HUES48 (cell line): ENCODE measurements around the gene SP3.

Source experiments
- H3K27ac ChIP-seq: one replicate; pipeline ENCODE4 v1.7.0; 2013; ENCODE audit warnings: low read depth, low read length, inconsistent platforms
- H3K27me3 ChIP-seq: 2 replicates; pipeline ENCODE4 v1.6.1; 2013; ENCODE audit warnings: mild to moderate bottlenecking, low read length; ENCODE audit not compliant: control insufficient read depth, insufficient read depth
- H3K36me3 ChIP-seq: 2 replicates; pipeline ENCODE4 v1.6.1; 2013; ENCODE audit warnings: low read length; ENCODE audit not compliant: control insufficient read depth, insufficient read depth
- H3K4me1 ChIP-seq: 2 replicates; pipeline ENCODE4 v1.6.1; 2013; ENCODE audit warnings: mild to moderate bottlenecking, low read length; ENCODE audit not compliant: control insufficient read depth, insufficient read depth
- H3K4me3 ChIP-seq: 2 replicates; pipeline ENCODE4 v1.5.1; 2013; ENCODE audit warnings: mild to moderate bottlenecking, low read depth, low read length
- H3K9ac ChIP-seq: 2 replicates; pipeline ENCODE4 v1.6.1; 2013; ENCODE audit warnings: mild to moderate bottlenecking, low read depth, low read length, moderate library complexity
- H3K9me3 ChIP-seq: 2 replicates; pipeline ENCODE4 v1.6.1; 2013; ENCODE audit warnings: low read length; ENCODE audit not compliant: control insufficient read depth, insufficient read depth

SP3 gene

DNA sequence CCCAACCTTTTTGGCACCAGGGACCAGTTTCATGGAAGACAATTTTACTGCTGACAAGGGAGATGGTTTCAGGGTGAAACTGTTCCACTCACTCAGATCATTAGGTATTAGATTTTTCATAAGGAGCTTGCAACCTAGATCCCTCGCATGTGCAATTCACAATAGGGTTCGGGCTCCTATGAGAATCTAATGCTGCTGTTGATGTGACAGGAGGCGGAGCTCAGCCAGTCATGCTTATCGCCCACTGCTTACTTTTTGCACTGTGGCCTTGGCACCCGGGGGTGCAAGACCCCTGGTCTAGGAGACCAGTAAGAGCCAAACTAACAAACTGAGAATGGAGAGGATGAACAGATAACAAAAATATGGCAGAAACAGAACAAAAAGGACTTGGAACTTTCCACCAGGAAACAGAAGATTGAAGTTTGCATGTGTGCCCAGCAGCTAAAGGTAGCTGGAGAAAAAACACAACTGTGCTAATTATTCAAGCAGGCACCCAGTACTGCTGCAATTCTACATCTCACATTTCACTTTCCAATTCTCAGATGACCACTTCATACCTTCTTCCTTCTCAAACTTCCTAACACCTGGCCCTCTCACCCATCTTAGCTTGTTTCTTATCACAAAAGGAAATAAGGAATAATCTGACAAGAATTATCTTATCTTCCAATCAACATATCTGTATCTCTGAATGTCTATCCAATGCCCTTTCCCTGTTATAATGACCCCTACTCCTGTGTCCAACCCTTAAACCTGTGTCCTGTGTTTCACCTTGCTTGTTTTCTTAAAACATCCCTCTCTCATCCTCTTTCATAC is 24.8 kb downstream of the SP3 start:
- H3K9me3 ChIP-seq = no peaks in the 10 kb centered on the region
- no peak overlapping the region for H3K27ac ChIP-seq
- H3K9ac ChIP-seq = no peak overlapping the region
- H3K27me3 ChIP-seq = no peaks in the 10 kb centered on the region
- no peak overlapping the region for H3K4me3 ChIP-seq
- peaks cover 32% of the 10 kb centered on the region for H3K4me1 ChIP-seq
- no peaks in the 10 kb centered on the region for H3K36me3 ChIP-seq

DNA sequence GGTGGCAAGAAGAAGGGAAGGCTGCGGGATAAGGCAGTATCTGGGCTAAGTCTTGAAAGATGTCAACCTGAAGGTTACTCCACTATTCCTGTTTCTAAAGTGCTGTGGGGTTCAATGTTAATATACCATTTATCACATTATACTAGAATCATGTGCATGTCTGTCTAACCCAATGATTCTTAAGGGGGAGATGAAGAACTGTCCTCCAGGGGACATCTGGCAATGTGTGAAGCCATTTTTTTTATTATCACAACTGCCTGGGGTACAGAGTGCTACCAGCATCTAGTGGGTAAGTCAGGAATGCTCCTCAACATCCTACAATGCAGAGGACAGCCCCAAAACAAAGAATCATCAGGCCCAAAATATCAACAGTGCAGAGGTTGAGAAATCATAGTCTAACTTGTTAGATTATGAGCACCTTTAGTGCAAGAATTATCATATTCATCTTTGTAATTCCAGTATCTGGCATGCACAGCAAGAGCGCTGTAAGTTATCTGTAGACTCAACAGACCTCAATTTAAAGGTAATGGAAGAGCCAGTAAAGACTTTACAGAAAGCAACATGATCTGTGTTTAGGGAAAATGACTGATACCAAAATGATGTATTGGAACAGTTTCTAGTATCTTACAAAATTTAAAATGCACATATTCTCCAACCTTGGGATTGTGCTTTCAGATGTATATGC is 26.3 kb downstream of the SP3 start:
- H3K4me3 ChIP-seq = no peak overlapping the region
- no peak overlapping the region for H3K27ac ChIP-seq
- peaks cover 32% of the 10 kb centered on the region for H3K4me1 ChIP-seq
- no peak overlapping the region for H3K9ac ChIP-seq
- no peaks in the 10 kb centered on the region for H3K27me3 ChIP-seq
- no peaks in the 10 kb centered on the region for H3K36me3 ChIP-seq
- no peaks in the 10 kb centered on the region for H3K9me3 ChIP-seq

DNA sequence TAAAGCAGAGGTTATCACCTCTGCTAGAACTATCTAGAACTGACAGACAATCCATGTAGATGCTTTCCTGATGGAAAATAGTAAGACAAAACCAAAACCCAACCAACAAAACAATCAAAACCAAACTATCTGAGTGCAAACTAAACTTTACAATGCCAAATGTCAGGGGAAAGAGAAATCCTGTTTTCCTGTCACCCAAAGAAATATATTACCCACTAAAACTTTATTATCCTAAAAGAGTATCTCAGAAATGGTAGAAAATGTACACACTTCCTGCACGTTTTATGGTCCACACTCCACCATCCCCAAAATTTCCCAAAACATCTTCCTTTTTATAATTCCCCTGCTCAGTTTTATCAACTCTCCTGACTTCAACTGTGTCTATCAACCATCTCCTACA is 29.9 kb downstream of the SP3 start:
- Histone ChIP-seq H3K9me3 (no peaks in the 10 kb centered on the region), H3K27ac (no peak overlapping the region), H3K4me1 (peaks cover 25% of the 10 kb centered on the region), H3K9ac (no peak overlapping the region), H3K4me3 (no peak overlapping the region), H3K36me3 (no peaks in the 10 kb centered on the region), H3K27me3 (no peaks in the 10 kb centered on the region)

DNA sequence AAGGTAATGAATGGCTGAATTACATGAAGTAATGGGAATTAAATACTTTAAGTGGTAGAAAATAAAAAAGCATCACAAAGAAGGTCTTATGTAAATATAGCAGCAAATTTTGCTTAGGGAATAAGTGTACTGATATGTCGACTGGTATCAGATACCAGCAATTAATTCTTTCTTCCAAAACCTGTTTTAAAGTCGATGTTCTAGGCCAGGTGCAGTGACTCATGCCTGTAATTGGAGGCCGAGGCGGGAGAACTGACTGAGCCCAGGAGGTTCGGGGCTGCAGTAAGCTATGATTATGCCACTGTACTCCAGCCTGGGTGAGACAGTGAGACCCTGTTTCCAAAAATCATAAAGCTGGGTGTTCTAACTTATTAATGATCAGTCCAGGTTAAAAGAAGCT is 30.3 kb downstream of the SP3 start:
- H3K36me3 ChIP-seq = no peaks in the 10 kb centered on the region
- no peak overlapping the region for H3K27ac ChIP-seq
- H3K4me3 ChIP-seq = no peak overlapping the region
- H3K27me3 ChIP-seq = no peaks in the 10 kb centered on the region
- no peaks in the 10 kb centered on the region for H3K9me3 ChIP-seq
- H3K9ac ChIP-seq = no peak overlapping the region
- peaks cover 23% of the 10 kb centered on the region for H3K4me1 ChIP-seq

DNA sequence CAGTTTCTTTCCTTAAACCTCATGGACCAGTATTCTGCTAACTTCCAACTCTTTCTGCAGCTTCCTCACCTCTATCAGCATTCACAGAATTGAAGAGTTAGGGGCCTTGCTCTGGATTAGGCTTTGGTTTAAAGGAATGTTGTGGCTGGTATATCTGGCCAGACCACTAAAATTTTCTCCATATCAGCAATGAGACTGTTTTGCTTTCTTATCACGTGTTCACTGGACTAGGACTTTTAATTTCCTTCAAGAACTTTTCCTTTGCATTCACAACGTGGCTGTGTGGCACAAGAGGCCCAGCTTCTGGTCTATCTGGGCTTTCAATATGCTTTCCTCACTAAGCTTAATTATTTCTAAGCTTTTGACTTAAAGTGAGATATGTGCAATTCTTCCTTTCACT is 33.4 kb downstream of the SP3 start:
- Histone ChIP-seq H3K36me3 (no peaks in the 10 kb centered on the region), H3K9ac (no peak overlapping the region)

DNA sequence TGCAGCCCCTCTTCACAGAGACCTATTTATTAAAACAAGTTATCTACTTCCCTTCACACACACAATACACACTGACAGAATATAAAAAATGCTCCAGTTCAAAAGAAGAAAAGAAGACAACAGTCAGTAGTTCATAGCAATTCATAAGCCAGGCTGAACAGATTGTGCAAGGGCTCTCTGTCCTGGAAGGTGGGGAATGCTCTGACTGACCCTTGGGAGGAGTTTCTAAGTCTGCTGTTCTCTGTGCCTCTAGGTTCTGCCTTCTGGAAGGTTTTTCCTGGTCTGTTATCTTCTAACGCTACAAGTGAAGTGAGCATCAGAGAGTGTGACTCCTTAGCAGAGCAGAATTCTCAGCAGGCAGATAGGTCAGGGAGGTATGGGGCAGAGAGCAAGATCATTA is 35.7 kb downstream of the SP3 start:
- Histone ChIP-seq H3K36me3 (no peaks in the 10 kb centered on the region), H3K9ac (no peak overlapping the region), H3K9me3 (no peaks in the 10 kb centered on the region), H3K27ac (no peak overlapping the region), H3K27me3 (no peaks in the 10 kb centered on the region), H3K4me1 (no peaks in the 10 kb centered on the region), H3K4me3 (no peak overlapping the region)

More for the DNA sequence above, 33.4 kb downstream of the SP3 start:
- no peaks in the 10 kb centered on the region for H3K9me3 ChIP-seq
- H3K27me3 ChIP-seq = no peaks in the 10 kb centered on the region
- H3K4me3 ChIP-seq = no peak overlapping the region
- H3K27ac ChIP-seq = no peak overlapping the region
- H3K4me1 ChIP-seq = peaks cover 5% of the 10 kb centered on the region; the same call in 1 of the 2 replicates

DNA sequence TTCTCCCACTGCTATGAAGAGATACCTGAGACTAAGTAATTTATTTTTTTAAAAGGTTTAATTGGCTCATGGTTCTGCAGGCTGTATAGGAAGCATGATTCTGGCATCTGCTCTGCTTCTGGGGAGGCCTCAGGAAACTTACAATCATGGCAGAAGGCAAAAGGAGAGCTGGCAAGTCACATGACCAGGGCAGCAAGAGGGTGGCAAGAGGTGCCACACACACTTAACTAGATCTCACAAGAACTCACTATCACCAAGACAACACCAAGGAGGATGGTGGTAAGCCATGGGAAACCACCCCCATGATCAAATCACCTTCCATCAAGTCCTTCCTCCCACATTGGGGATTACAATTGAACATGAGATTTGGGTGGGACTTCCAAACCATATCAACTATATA is 38.3 kb downstream of the SP3 start:
- no peaks in the 10 kb centered on the region for H3K9me3 ChIP-seq
- H3K27ac ChIP-seq = no peak overlapping the region
- no peak overlapping the region for H3K9ac ChIP-seq
- no peaks in the 10 kb centered on the region for H3K4me1 ChIP-seq
- no peak overlapping the region for H3K4me3 ChIP-seq
- no peaks in the 10 kb centered on the region for H3K36me3 ChIP-seq
- no peaks in the 10 kb centered on the region for H3K27me3 ChIP-seq

DNA sequence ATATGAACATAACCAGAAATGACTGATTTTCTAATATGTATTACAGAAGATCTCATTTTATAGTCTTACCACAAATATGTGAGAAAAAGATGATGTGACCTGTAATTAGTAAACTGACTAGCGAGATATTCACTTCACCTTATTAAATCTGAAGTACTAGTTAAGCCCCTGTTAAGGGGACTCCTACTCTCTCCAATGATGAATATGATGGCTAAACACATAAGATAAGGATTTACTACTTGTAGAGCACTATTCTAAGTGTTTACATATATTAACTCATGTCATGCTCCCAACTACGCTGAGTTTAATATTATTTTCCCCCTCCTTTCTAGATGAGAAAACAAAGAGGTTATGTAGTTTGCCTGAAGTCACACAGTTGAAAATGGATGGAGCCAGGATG is 40.9 kb downstream of the SP3 start:
- Histone ChIP-seq H3K9me3 (no peaks in the 10 kb centered on the region), H3K4me3 (no peak overlapping the region), H3K9ac (no peak overlapping the region), H3K36me3 (no peaks in the 10 kb centered on the region), H3K4me1 (no peaks in the 10 kb centered on the region), H3K27ac (no peak overlapping the region), H3K27me3 (no peaks in the 10 kb centered on the region)

DNA sequence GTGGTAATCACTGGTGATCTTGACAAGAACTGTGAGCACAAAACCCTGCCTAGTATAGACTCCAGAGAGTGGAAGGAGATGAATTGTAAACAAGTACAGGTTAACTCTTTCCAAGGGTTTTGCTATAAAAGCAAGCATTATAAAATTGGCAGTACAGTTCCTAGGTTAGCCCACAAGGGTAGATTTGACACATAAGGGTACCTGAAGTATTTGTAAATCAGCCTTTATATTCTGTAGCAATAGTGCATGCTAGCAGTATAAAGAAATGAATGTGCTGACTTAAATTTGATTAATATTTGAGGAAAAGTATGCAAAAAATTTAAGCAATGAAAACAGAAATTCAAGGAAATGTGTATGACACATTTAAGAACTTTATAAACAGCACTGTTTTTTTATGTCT is 42.4 kb downstream of the SP3 start:
- H3K4me1 ChIP-seq = no peaks in the 10 kb centered on the region
- H3K36me3 ChIP-seq = peaks cover 13% of the 10 kb centered on the region
- H3K27ac ChIP-seq = no peak overlapping the region
- H3K9ac ChIP-seq = no peak overlapping the region
- no peaks in the 10 kb centered on the region for H3K9me3 ChIP-seq
- H3K27me3 ChIP-seq = no peaks in the 10 kb centered on the region
- no peak overlapping the region for H3K4me3 ChIP-seq

DNA sequence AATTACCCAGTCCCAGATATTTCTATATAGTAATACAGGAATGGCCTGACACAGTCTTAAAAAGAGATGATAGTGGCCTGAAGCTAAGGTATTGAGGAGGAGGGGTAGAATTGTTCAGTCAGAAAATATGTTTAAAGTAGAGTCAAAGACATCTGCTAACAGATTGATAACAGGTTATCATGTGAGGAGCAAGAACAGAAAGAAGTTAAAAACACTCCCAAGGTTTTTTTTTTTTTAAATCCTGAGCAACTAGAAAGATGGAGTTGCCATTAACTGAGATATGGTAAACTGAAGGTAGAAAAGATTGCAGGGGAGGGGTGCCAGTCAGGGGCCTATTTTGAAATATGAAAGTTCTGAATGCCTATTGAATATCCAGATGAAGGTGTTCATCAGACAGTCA is 43.1 kb downstream of the SP3 start:
- peaks cover 20% of the 10 kb centered on the region for H3K36me3 ChIP-seq
- H3K27me3 ChIP-seq = no peaks in the 10 kb centered on the region
- H3K4me3 ChIP-seq = no peak overlapping the region
- no peaks in the 10 kb centered on the region for H3K9me3 ChIP-seq
- H3K9ac ChIP-seq = no peak overlapping the region
- no peaks in the 10 kb centered on the region for H3K4me1 ChIP-seq
- no peak overlapping the region for H3K27ac ChIP-seq
